HCT116 (cell line): Measurements from ENCODE around the gene PRM2. TPM values are rescaled to one million over a fixed set of nuclear protein-coding genes. Genes with fewer than 3 reads are reported as not detected.

Source experiments
- ATAC-seq: fragments of 200-7000 bp; cut with Tn5 transposase; 2 replicates; pipeline ENCODE4 v1.9.1; 2020; ENCODE audit warnings: mild to moderate bottlenecking, moderate library complexity
- BruUV-seq: library from RNA; stranded (reverse); fragments of 400-500 nt; replicated peaks from 2 replicates; lab custom pipeline; 2021; lab: Mats Ljungman, UMichigan
- CTCF ChIA-PET: fragments of 300-600 bp; sonication (Branson Sonifier 250); formaldehyde crosslinking; loops from one replicate; lab custom pipeline; 2021; ENCODE audit warnings: antibody characterized with exemption; lab: Charles Lee
- POLR2A ChIA-PET: fragments of 300-600, 350-600 bp; sonication (Branson Sonifier 250); formaldehyde crosslinking; loops from one replicate; lab custom pipeline; 2021; ENCODE audit warnings: antibody characterized with exemption; lab: Charles Lee
- RAD21 ChIA-PET, 2 experiments: fragments of 300-600 bp; sonication (Branson Sonifier 250); formaldehyde crosslinking; loops; one replicate each; lab custom pipeline; 2023; ENCODE audit warnings: low total read pairs in 2 of 2; ENCODE audit not compliant: uncharacterized antibody in 2 of 2, unreplicated experiment in 2 of 2, low non-redundant PET in 1 of 2; lab: Charles Lee
- DNase-seq: peaks from one replicate; pipeline ENCODE4 v3.0.0-alpha.2; 2010; ENCODE audit warnings: low read depth, low spot score
- H2AFZ ChIP-seq: fragments of 200-600 bp; shearing (Covaris generic), sonication (generic); 2 replicates; pipeline ENCODE4 v1.6.1; 2017; ENCODE audit warnings: low read depth, mixed run types, mixed read lengths, antibody characterized with exemption, low read length; ENCODE audit not compliant: poor library complexity, severe bottlenecking
- H3K27ac ChIP-seq: 2 replicates; pipeline ENCODE4 v1.5.1; 2012; ENCODE audit warnings: low read depth, low read length
- H3K27me3 ChIP-seq: fragments of 200-600 bp; sonication (generic); 2 replicates; pipeline ENCODE4 v1.6.1; 2016; ENCODE audit warnings: mixed run types, low read length, mixed read lengths; ENCODE audit not compliant: insufficient read depth
- H3K36me3 ChIP-seq, 2 experiments: fragments of 200-500 bp in 1 of 2; fragments of 200-600 bp in 1 of 2; sonication (Bioruptor generic) in 1 of 2; sonication (generic) in 1 of 2; 2 replicates each; pipeline versions ENCODE4 v1.5.1 to v1.6.1; 2014 to 2016; ENCODE audit warnings: low read length in 2 of 2, inconsistent platforms in 1 of 2, mixed read lengths in 1 of 2, mixed run types in 1 of 2; ENCODE audit not compliant: insufficient read depth in 2 of 2, control insufficient read depth in 1 of 2
- H3K4me1 ChIP-seq, 2 experiments: fragments of 200-600 bp in 1 of 2; sonication (generic) in 1 of 2; 2 replicates each; pipeline versions ENCODE4 v1.5.1 to v1.6.1; 2012 to 2017; ENCODE audit warnings: low read length in 2 of 2, inconsistent platforms in 1 of 2, mild to moderate bottlenecking in 1 of 2, mixed read lengths in 1 of 2, mixed run types in 1 of 2, moderate library complexity in 1 of 2; ENCODE audit not compliant: insufficient read depth in 2 of 2, control insufficient read depth in 1 of 2
- H3K4me2 ChIP-seq: fragments of 200-600 bp; sonication (generic); 2 replicates; pipeline ENCODE4 v1.6.1; 2017; ENCODE audit warnings: mixed run types, low read length, mixed read lengths
- H3K4me3 ChIP-seq, 2 experiments: fragments of 200-600 bp in 1 of 2; sonication (generic) in 1 of 2; replicated peaks in 1 of 2; 2 replicates each; pipeline ENCODE4 v1.5.1; 2011 to 2016; ENCODE audit warnings: low read length in 2 of 2, control low read depth in 1 of 2, low read depth in 1 of 2, mild to moderate bottlenecking in 1 of 2, mixed read lengths in 1 of 2, mixed run types in 1 of 2
- H3K79me2 ChIP-seq: fragments of 200-600 bp; sonication (generic); 2 replicates; pipeline ENCODE4 v1.6.1; 2017; ENCODE audit warnings: mild to moderate bottlenecking, mixed run types, low read length, moderate library complexity, mixed read lengths; ENCODE audit not compliant: insufficient read depth
- H3K9ac ChIP-seq: fragments of 200-600 bp; sonication (generic); 2 replicates; pipeline ENCODE4 v1.6.1; 2016; ENCODE audit warnings: low read length, mixed read lengths
- H3K9me2 ChIP-seq: fragments of 200-600 bp; sonication (generic), shearing (Covaris generic); 2 replicates; pipeline ENCODE4 v1.6.1; 2017; ENCODE audit warnings: mixed run types, mild to moderate bottlenecking, moderate library complexity; ENCODE audit not compliant: insufficient read depth
- H3K9me3 ChIP-seq, 2 experiments: fragments of 200-500 bp in 1 of 2; fragments of 200-600 bp in 1 of 2; sonication (Bioruptor generic) in 1 of 2; sonication (generic) in 1 of 2; 2 replicates each; pipeline ENCODE4 v1.6.1; 2014 to 2017; ENCODE audit warnings: low read length in 2 of 2, mixed read lengths in 2 of 2, inconsistent platforms in 1 of 2, low read depth in 1 of 2, mild to moderate bottlenecking in 1 of 2, mixed run types in 1 of 2, moderate library complexity in 1 of 2; ENCODE audit not compliant: control insufficient read depth in 1 of 2, insufficient read depth in 1 of 2
- H4K20me1 ChIP-seq: fragments of 200-600 bp; sonication (generic), shearing (Covaris generic); 2 replicates; pipeline ENCODE4 v1.6.1; 2017; ENCODE audit warnings: mixed run types, mild to moderate bottlenecking, moderate library complexity; ENCODE audit not compliant: insufficient read depth
- CBX3 ChIP-seq: IDR thresholded peaks from 2 replicates; pipeline ENCODE4 v1.6.1; 2012; ENCODE audit warnings: low read depth
- CEBPB ChIP-seq: IDR thresholded peaks from 2 replicates; pipeline ENCODE4 v1.6.1; 2012; ENCODE audit warnings: low read depth
- ELF1 ChIP-seq: IDR thresholded peaks from 2 replicates; pipeline ENCODE4 v1.6.1; 2012; ENCODE audit warnings: low read depth, borderline replicate concordance
- EZH2phosphoT487 ChIP-seq: fragments of 200-600 bp; IDR thresholded peaks from 2 replicates; pipeline ENCODE4 v1.6.1; 2018; ENCODE audit warnings: antibody characterized with exemption, borderline replicate concordance
- FOSL1 ChIP-seq: IDR thresholded peaks from 2 replicates; pipeline ENCODE4 v1.6.1; 2012; ENCODE audit warnings: low read depth
- POLR2A ChIP-seq: IDR thresholded peaks from 2 replicates; pipeline ENCODE4 v1.7.0; 2011; ENCODE audit warnings: borderline replicate concordance; ENCODE audit not compliant: insufficient read depth, insufficient read length; ENCODE audit errors: extremely low read depth
- SIN3A ChIP-seq: IDR thresholded peaks from 2 replicates; pipeline ENCODE4 v1.6.1; 2012; ENCODE audit warnings: low read depth
- SP1 ChIP-seq: IDR thresholded peaks from 2 replicates; pipeline ENCODE4 v1.6.1; 2012; ENCODE audit warnings: low read depth
- TCF7L2 ChIP-seq: IDR thresholded peaks from 2 replicates; pipeline ENCODE4 v1.7.0; 2011; ENCODE audit warnings: borderline replicate concordance, inconsistent platforms; ENCODE audit not compliant: insufficient read depth, insufficient read length; ENCODE audit errors: extremely low read depth
- YY1 ChIP-seq: IDR thresholded peaks from 2 replicates; pipeline ENCODE4 v1.6.1; 2011; ENCODE audit warnings: low read length, low read depth, moderate library complexity, mild to moderate bottlenecking; ENCODE audit not compliant: insufficient replicate concordance; ENCODE audit errors: extremely low read depth
- ZFX ChIP-seq: fragments of 450-650 bp; IDR thresholded peaks from 2 replicates; pipeline ENCODE4 v1.6.1; 2017
- intact Hi-C: fragments of 100-400 bp; cut with micrococcal nuclease; formaldehyde crosslinking; loops from 2 replicates; pipeline ENCODE4 v1.10.0; 2022
- total RNA-seq: library from RNA; stranded (reverse); gene quantifications from one replicate; pipeline ENCODE4 v1.2.1, GENCODE V29; 2021; ENCODE audit not compliant: unreplicated experiment
- TF ChIP-seq, protein P1 (sequence below): IDR thresholded peaks from 2 replicates; pipeline ENCODE4 v1.6.1; 2012

Gene PRM2
- total RNA-seq, 1 experiment from 2014 or later = not detected

DNA sequence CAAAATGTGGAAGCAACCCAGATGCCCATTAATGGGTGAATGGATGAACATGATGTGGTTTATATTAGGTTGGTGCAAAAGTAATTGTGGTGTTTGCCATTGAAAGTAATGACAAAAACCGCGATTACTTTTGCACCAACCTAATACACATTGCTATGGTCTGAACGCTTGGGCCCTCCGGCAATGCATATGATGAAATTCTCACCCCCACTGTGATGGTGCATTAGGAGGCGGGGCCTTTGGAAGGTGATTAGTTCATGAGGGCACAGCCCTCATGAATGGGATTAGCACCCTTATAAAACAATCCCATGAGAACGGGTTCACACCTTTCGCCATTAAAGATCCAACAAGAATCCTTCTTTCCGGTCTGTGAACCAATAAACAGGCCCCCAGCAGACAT, 30.1 kb upstream of the PRM2 start (continued):
- TF ChIP-seq TCF7L2 (no peak), SP1 (no peak), CEBPB (no peak), FOSL1 (no peak), POLR2A (no peak), YY1 (no peak)
- TF ChIP-seq, protein P1, sequence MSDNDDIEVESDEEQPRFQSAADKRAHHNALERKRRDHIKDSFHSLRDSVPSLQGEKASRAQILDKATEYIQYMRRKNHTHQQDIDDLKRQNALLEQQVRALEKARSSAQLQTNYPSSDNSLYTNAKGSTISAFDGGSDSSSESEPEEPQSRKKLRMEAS = no peak

DNA sequence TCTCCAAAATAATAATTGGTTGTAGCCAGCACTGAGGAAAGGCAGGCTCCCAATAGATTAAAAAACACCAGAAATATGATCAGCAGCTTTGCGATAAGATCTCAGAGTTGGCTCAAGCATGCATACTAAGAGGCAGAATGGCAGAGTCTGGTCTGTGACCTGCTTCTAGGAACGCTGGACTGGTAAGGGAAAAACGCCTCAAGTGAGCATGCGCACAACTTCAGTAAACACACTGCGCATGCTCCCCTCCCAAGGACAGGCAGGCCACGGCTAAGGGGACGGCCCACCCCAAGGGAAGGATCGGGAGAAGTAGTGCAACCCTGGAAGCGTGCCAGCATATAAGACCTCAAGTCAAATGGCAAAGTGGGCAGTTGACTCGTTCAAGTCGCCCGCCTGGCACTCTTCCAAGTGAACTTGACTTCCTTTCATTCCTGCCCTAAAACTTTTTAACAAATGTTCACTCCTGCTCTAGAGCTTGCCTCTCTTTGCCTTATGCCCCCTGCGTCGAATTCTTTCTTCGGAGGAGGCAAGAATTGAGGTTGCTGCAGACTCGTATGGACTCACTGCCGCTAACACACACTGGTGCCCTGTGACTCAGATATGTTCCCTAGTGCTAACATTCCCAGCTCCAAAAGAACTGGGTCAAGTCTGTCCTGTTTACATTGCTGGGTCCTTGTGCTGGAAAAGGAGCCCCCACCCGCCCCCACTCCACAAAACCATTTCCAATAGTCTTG, 27.3 kb upstream of the PRM2 start:
- BruUV-seq = no TSS peak
- H3K4me1 ChIP-seq = no peaks in the 10 kb centered on the region
- H4K20me1 ChIP-seq = no peaks in the 10 kb centered on the region
- RAD21 ChIA-PET = no interaction called here
- no peak for TF ChIP-seq SIN3A
- TF ChIP-seq ELF1 = no peak
- TF ChIP-seq CEBPB = no peak
- no peak for TF ChIP-seq FOSL1
- H3K36me3 ChIP-seq = no peaks in the 10 kb centered on the region
- intact Hi-C loops = no loop called here
- no peak for DNase-seq
- no peak overlapping the region for H3K4me2 ChIP-seq
- H3K9ac ChIP-seq = no peak overlapping the region
- H2AFZ ChIP-seq = no peak overlapping the region
- H3K27ac ChIP-seq = no peak overlapping the region
- no peaks in the 10 kb centered on the region for H3K79me2 ChIP-seq
- no peaks in the 10 kb centered on the region for H3K9me3 ChIP-seq
- no peaks in the 10 kb centered on the region for H3K9me2 ChIP-seq
- H3K4me3 ChIP-seq = no peak overlapping the region
- CTCF ChIA-PET = no interaction called here
- no peak for ATAC-seq
- no peaks in the 10 kb centered on the region for H3K27me3 ChIP-seq
- POLR2A ChIA-PET = no interaction called here

- POLR2A ChIA-PET = no interaction called here
- Histone ChIP-seq H3K27me3 (no peaks in the 10 kb centered on the region), H3K4me1 (no peaks in the 10 kb centered on the region), H3K4me2 (no peak overlapping the region), H3K9ac (no peak overlapping the region)
- intact Hi-C loops = no loop called here
- no peak for ATAC-seq
- TF ChIP-seq ZFX (no peak), CBX3 (no peak), EZH2phosphoT487 (no peak), YY1 (no peak)
- TF ChIP-seq, all 23 proteins: peak for 0
- no peaks in the 10 kb centered on the region for H3K9me2 ChIP-seq
- CTCF ChIA-PET = no interaction called here
- RAD21 ChIA-PET = no interaction called here
- H3K9me3 ChIP-seq = no peaks in the 10 kb centered on the region
- no peak overlapping the region for H3K27ac ChIP-seq
- H4K20me1 ChIP-seq = no peaks in the 10 kb centered on the region
- no peak overlapping the region for H3K4me3 ChIP-seq
- DNase-seq = no peak
- H3K79me2 ChIP-seq = no peaks in the 10 kb centered on the region
- no peaks in the 10 kb centered on the region for H3K36me3 ChIP-seq
- no peak overlapping the region for H2AFZ ChIP-seq
- no TSS peak for BruUV-seq
Observed at GRCh38 chr16:11302977-11303376, 26.7 kb upstream of the PRM2 start.
